Large intestine (tissue), 3 donors: ENCODE measurements around the gene NDUFS2. TPM values are rescaled to one million over a fixed set of nuclear protein-coding genes. Genes with fewer than 3 reads are reported as not detected.
A peak's percentile ranks its signal among the peaks of the same experiment; 100 is the strongest.

Experiments used
- DNase-seq, 2 donors: peaks; one replicate each; pipeline versions ENCODE4 v3.0.0 to v3.0.0-alpha.2; 2013
- H3K27ac ChIP-seq: one replicate; pipeline ENCODE4 v1.5.1; 2013; ENCODE audit warnings: low read length
- H3K27me3 ChIP-seq: 2 replicates; pipeline ENCODE4 v1.6.1; 2013; ENCODE audit warnings: low read length; ENCODE audit not compliant: control insufficient read depth, insufficient read depth
- H3K36me3 ChIP-seq: 2 replicates; pipeline ENCODE4 v1.6.1; 2013; ENCODE audit warnings: low read length; ENCODE audit not compliant: control insufficient read depth, insufficient read depth
- H3K4me1 ChIP-seq: one replicate; pipeline ENCODE4 v1.6.1; 2013; ENCODE audit warnings: low read length; ENCODE audit not compliant: control insufficient read depth, insufficient read depth
- H3K4me3 ChIP-seq: one replicate; pipeline ENCODE4 v1.5.1; 2013; ENCODE audit warnings: low read length
- H3K9me3 ChIP-seq: one replicate; pipeline ENCODE4 v1.6.1; 2013; ENCODE audit warnings: mild to moderate bottlenecking, low read depth, low read length, moderate library complexity; ENCODE audit not compliant: control insufficient read depth
- WGBS: methylation state at CpG from one replicate; pipeline ENCODE4 v1.1.5; 2013; ENCODE audit warnings: low lambda C conversion rate; ENCODE audit not compliant: insufficient coverage; 5-methylcytosine and 5-hydroxymethylcytosine counted together
- polyA plus RNA-seq: library from polyadenylated mRNA; unstranded; fragments of 120-200 nt; gene quantifications from one replicate; pipeline ENCODE4 v1.2.1, GENCODE V29; 2013

The NDUFS2 gene
- polyA plus RNA-seq, 1 donor = 125 TPM

- no CpG with 5 or more reads among the region's 1 CpG for whole genome bisulfite sequencing
- Histone ChIP-seq H3K27ac (no peak overlapping the region), H3K4me3 (no peak overlapping the region), H3K9me3 (no peaks in the 10 kb centered on the region), H3K4me1 (peaks cover 8% of the 10 kb centered on the region), H3K36me3 (peaks cover 68% of the 10 kb centered on the region), H3K27me3 (no peaks in the 10 kb centered on the region)
- DNase-seq = no peak
Measured at GRCh38 chr1:161172349-161172748, 29.8 kb upstream of the NDUFS2 start.

GRCh38 chr1:161172776-161173376 is 29.3 kb upstream of the NDUFS2 start:
- DNase-seq = no peak
- Histone ChIP-seq H3K4me1 (peaks cover 9% of the 10 kb centered on the region), H3K36me3 (peaks cover 67% of the 10 kb centered on the region)

GRCh38 chr1:161173711-161174110 is 28.5 kb upstream of the NDUFS2 start:
- DNase-seq = no peak
- peaks cover 63% of the 10 kb centered on the region for H3K36me3 ChIP-seq
- no peaks in the 10 kb centered on the region for H3K9me3 ChIP-seq
- no peak overlapping the region for H3K27ac ChIP-seq
- peaks cover 12% of the 10 kb centered on the region for H3K4me1 ChIP-seq
- H3K27me3 ChIP-seq = no peaks in the 10 kb centered on the region
- no CpG with 5 or more reads among the region's 11 CpGs for WGBS
- H3K4me3 ChIP-seq = no peak overlapping the region

More at GRCh38 chr1:161172776-161173376, 29.3 kb upstream of the NDUFS2 start:
- 100% methylated on average over 1 of the region's 4 CpGs for WGBS
- H3K4me3 ChIP-seq = no peak overlapping the region
- H3K27me3 ChIP-seq = no peaks in the 10 kb centered on the region
- no peaks in the 10 kb centered on the region for H3K9me3 ChIP-seq
- no peak overlapping the region for H3K27ac ChIP-seq

- H3K9me3 ChIP-seq = no peaks in the 10 kb centered on the region
- no peaks in the 10 kb centered on the region for H3K27me3 ChIP-seq
- no peak overlapping the region for H3K27ac ChIP-seq
- H3K4me3 ChIP-seq = no peak overlapping the region
- WGBS = no CpG with 5 or more reads among the region's 11 CpGs
- no peak for DNase-seq
- H3K36me3 ChIP-seq = peaks cover 52% of the 10 kb centered on the region
- peaks cover 12% of the 10 kb centered on the region for H3K4me1 ChIP-seq
Measured at GRCh38 chr1:161174911-161175310, 27.3 kb upstream of the NDUFS2 start.

- Histone ChIP-seq H3K4me1 (peaks cover 12% of the 10 kb centered on the region), H3K36me3 (peaks cover 46% of the 10 kb centered on the region), H3K4me3 (peak overlapping the region; percentile 92), H3K27me3 (no peaks in the 10 kb centered on the region), H3K27ac (no peak overlapping the region), H3K9me3 (no peaks in the 10 kb centered on the region)
- DNase-seq = no peak
- WGBS = no CpG with 5 or more reads among the region's 10 CpGs
Measured at GRCh38 chr1:161175771-161176453, 26.3 kb upstream of the NDUFS2 start.

- WGBS = 80% methylated on average over 1 of the region's 17 CpGs
- H3K4me1 ChIP-seq = peaks cover 12% of the 10 kb centered on the region
Measured at GRCh38 chr1:161176468-161177111, 25.6 kb upstream of the NDUFS2 start.

GRCh38 chr1:161177112-161177935 is 24.8 kb upstream of the NDUFS2 start, which contains the start of gene B4GALT3:
Gene B4GALT3, minus strand, starts transcription at chr1:161177507. Its CDS starts 1,447 bp downstream, at chr1:161176060.
- WGBS = no CpG with 5 or more reads among the region's 50 CpGs
- H3K27ac ChIP-seq = peak within 1 kb of the TSS; percentile 55
- no peaks in the 10 kb centered on the region for H3K27me3 ChIP-seq
- H3K36me3 ChIP-seq = peaks cover 32% of the 10 kb centered on the region
- H3K4me1 ChIP-seq = peaks cover 12% of the 10 kb centered on the region
- peak within 1 kb of the TSS; percentile 92 for H3K4me3 ChIP-seq
- H3K9me3 ChIP-seq = no peaks in the 10 kb centered on the region
- peak; percentile 62 to 91 for DNase-seq

More at GRCh38 chr1:161176468-161177111, 25.6 kb upstream of the NDUFS2 start:
- no peaks in the 10 kb centered on the region for H3K9me3 ChIP-seq
- no peaks in the 10 kb centered on the region for H3K27me3 ChIP-seq
- DNase-seq = no peak
- peak overlapping the region; percentile 92 for H3K4me3 ChIP-seq
- H3K36me3 ChIP-seq = peaks cover 39% of the 10 kb centered on the region
- peak overlapping the region; percentile 55 for H3K27ac ChIP-seq

- Histone ChIP-seq H3K27ac (peak overlapping the region; percentile 55), H3K4me3 (peak overlapping the region; percentile 92), H3K9me3 (no peaks in the 10 kb centered on the region), H3K4me1 (peaks cover 12% of the 10 kb centered on the region), H3K27me3 (no peaks in the 10 kb centered on the region), H3K36me3 (peaks cover 26% of the 10 kb centered on the region)
- DNase-seq = no peak
- 20% methylated on average over 1 of the region's 9 CpGs for WGBS
Measured at GRCh38 chr1:161177936-161178244, 24.3 kb upstream of the NDUFS2 start.

GRCh38 chr1:161179698-161180097 is 22.5 kb upstream of the NDUFS2 start:
- no peak for DNase-seq
- Histone ChIP-seq H3K27me3 (no peaks in the 10 kb centered on the region), H3K9me3 (no peaks in the 10 kb centered on the region), H3K27ac (no peak overlapping the region), H3K4me3 (no peak overlapping the region), H3K36me3 (peaks cover 12% of the 10 kb centered on the region), H3K4me1 (peaks cover 12% of the 10 kb centered on the region)
- no CpG with 5 or more reads among the region's 3 CpGs for WGBS

- H3K27ac ChIP-seq = no peak overlapping the region
- peaks cover 12% of the 10 kb centered on the region for H3K4me1 ChIP-seq
- H3K27me3 ChIP-seq = no peaks in the 10 kb centered on the region
- WGBS = no CpG with 5 or more reads among the region's 1 CpG
- peaks cover 3% of the 10 kb centered on the region for H3K36me3 ChIP-seq
- no peak for DNase-seq
- H3K4me3 ChIP-seq = no peak overlapping the region
- no peaks in the 10 kb centered on the region for H3K9me3 ChIP-seq
Measured at GRCh38 chr1:161180639-161181038, 21.5 kb upstream of the NDUFS2 start.
